ENCODE measurements around the gene NR2F6. TPM values are rescaled to one million over a fixed set of nuclear protein-coding genes. Genes with fewer than 3 reads are reported as not detected.

The NR2F6 gene
- polyA plus RNA-seq, 4 donors: 41.6 to 93.0 (median 74.9) TPM

GRCh38 chr19:17259934-17260333, 14.2 kb upstream of the NR2F6 start:
- Histone ChIP-seq H3K4me1 (ENCODE audit: control insufficient read depth in 3 of 3, insufficient read depth in 2 of 3, low read depth in 1 of 3, low read length in 2 of 3) (no peaks in the 10 kb centered on the region), H3K27ac (ENCODE audit: low read depth in 1 of 3, low read length in 2 of 3) (no peak overlapping the region), H3K36me3 (ENCODE audit: control insufficient read depth in 3 of 3, insufficient read depth in 2 of 3, low read depth in 1 of 3, low read length in 3 of 3) (no peaks in the 10 kb centered on the region), H3K27me3 (ENCODE audit: control insufficient read depth in 3 of 3, insufficient read depth in 3 of 3, low read length in 3 of 3) (no peaks in the 10 kb centered on the region), H3K4me3 (ENCODE audit: low read depth in 1 of 3, low read length in 3 of 3) (no peak overlapping the region), H3K9me3 (ENCODE audit: control insufficient read depth in 2 of 2, insufficient read depth in 1 of 2, low read depth in 1 of 2, low read length in 1 of 2) (peaks cover 0 to 15% of the 10 kb centered on the region in 2 donors)
- DNase-seq (no peak), FAIRE-seq (no peak)
- 63 to 100% (median 77%) methylated on average over 1 of the region's 1 CpG for WGBS, 3 donors

GRCh38 chr19:17259118-17259780, 13.5 kb upstream of the NR2F6 start:
- Histone ChIP-seq H3K4me3 (ENCODE audit: low read depth in 1 of 3, low read length in 3 of 3) (no peak overlapping the region), H3K4me1 (ENCODE audit: control insufficient read depth in 3 of 3, insufficient read depth in 2 of 3, low read depth in 1 of 3, low read length in 2 of 3) (no peaks in the 10 kb centered on the region), H3K36me3 (ENCODE audit: control insufficient read depth in 3 of 3, insufficient read depth in 2 of 3, low read depth in 1 of 3, low read length in 3 of 3) (no peaks in the 10 kb centered on the region), H3K27me3 (ENCODE audit: control insufficient read depth in 3 of 3, insufficient read depth in 3 of 3, low read length in 3 of 3) (no peaks in the 10 kb centered on the region), H3K27ac (ENCODE audit: low read depth in 1 of 3, low read length in 2 of 3) (no peak overlapping the region), H3K9me3 (ENCODE audit: control insufficient read depth in 2 of 2, insufficient read depth in 1 of 2, low read depth in 1 of 2, low read length in 1 of 2) (peaks cover 0 to 15% of the 10 kb centered on the region in 2 donors)
- 88 to 90% (median 90%) methylated on average over 9 of the region's 9 CpGs for WGBS, 3 donors
- no peak for FAIRE-seq
- DNase-seq: no peak

DNA sequence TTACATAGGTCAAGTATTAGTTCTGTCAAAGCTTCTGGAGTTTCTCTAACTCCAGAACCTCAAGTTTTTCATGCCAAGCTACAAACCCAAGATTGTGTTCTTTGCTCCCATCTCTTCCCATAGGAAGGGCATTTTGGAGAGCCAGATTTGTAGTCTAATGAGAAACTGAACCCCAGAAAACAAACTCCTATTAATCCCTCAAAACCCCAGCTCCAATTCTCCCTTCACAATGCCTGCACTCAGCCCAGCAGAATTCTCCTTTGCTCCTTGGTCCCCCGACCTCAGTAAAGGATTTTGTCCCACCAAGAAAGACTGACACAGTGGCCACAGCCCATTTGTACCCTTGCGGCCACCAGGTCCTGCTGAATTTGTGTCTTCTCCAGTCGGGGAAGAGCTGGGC, 10.4 kb upstream of the NR2F6 start:
- Histone ChIP-seq H3K4me1 (ENCODE audit: control insufficient read depth in 3 of 3, insufficient read depth in 2 of 3, low read depth in 1 of 3, low read length in 2 of 3) (no peaks in the 10 kb centered on the region), H3K36me3 (ENCODE audit: control insufficient read depth in 3 of 3, insufficient read depth in 2 of 3, low read depth in 1 of 3, low read length in 3 of 3) (no peaks in the 10 kb centered on the region), H3K27me3 (ENCODE audit: control insufficient read depth in 3 of 3, insufficient read depth in 3 of 3, low read length in 3 of 3) (no peaks in the 10 kb centered on the region), H3K9me3 (ENCODE audit: control insufficient read depth in 2 of 2, insufficient read depth in 1 of 2, low read depth in 1 of 2, low read length in 1 of 2) (peaks cover 0 to 15% of the 10 kb centered on the region in 2 donors), H3K4me3 (ENCODE audit: low read depth in 1 of 3, low read length in 3 of 3) (no peak overlapping the region), H3K27ac (ENCODE audit: low read depth in 1 of 3, low read length in 2 of 3) (no peak overlapping the region)
- no peak for DNase-seq
- FAIRE-seq: no peak
- WGBS, 3 donors: 64 to 87% (median 78%) methylated on average over 3 of the region's 3 CpGs

GRCh38 chr19:17255150-17255621, 9.5 kb upstream of the NR2F6 start:
- 19 to 62% (median 49%) methylated on average over 18 of the region's 18 CpGs for WGBS, 3 donors
- FAIRE-seq: no peak

DNA sequence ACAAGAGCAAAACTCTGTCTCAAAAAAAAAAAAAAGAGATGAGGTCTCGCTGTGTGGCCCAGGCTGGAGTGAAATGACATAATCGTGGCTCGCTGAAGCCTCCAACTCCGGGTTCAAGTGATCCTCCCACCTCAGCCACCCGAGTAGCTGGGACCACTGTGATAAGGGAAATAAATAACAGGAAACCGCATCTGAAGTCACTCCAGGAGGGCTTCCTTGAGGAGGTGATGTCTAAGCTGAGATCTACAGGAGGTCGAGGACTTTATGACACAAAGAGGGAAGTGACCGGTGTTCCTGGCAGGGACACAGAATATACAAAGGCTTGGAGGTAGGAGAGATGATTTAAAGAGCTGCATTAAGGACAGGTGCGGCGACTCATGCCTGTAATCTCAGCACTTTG, 8.9 kb upstream of the NR2F6 start:
- FAIRE-seq (no peak), DNase-seq (no peak)
- Histone ChIP-seq H3K36me3 (ENCODE audit: control insufficient read depth in 3 of 3, insufficient read depth in 2 of 3, low read depth in 1 of 3, low read length in 3 of 3) (no peaks in the 10 kb centered on the region), H3K27ac (ENCODE audit: low read depth in 1 of 3, low read length in 2 of 3) (no peak overlapping the region), H3K4me1 (ENCODE audit: control insufficient read depth in 3 of 3, insufficient read depth in 2 of 3, low read depth in 1 of 3, low read length in 2 of 3) (peaks cover 0 to 1% (median 0%) of the 10 kb centered on the region in 3 donors), H3K4me3 (ENCODE audit: low read depth in 1 of 3, low read length in 3 of 3) (no peak overlapping the region), H3K9me3 (ENCODE audit: control insufficient read depth in 2 of 2, insufficient read depth in 1 of 2, low read depth in 1 of 2, low read length in 1 of 2) (peaks cover 0 to 10% of the 10 kb centered on the region in 2 donors), H3K27me3 (ENCODE audit: control insufficient read depth in 3 of 3, insufficient read depth in 3 of 3, low read length in 3 of 3) (no peaks in the 10 kb centered on the region)
- WGBS, 3 donors: 59 to 81% (median 62%) methylated on average over 10 of the region's 10 CpGs

More at GRCh38 chr19:17255150-17255621, 9.5 kb upstream of the NR2F6 start:
- Histone ChIP-seq H3K27ac (ENCODE audit: low read depth in 1 of 3, low read length in 2 of 3) (no peak overlapping the region), H3K27me3 (ENCODE audit: control insufficient read depth in 3 of 3, insufficient read depth in 3 of 3, low read length in 3 of 3) (no peaks in the 10 kb centered on the region), H3K4me1 (ENCODE audit: control insufficient read depth in 3 of 3, insufficient read depth in 2 of 3, low read depth in 1 of 3, low read length in 2 of 3) (no peaks in the 10 kb centered on the region), H3K4me3 (ENCODE audit: low read depth in 1 of 3, low read length in 3 of 3) (no peak overlapping the region), H3K9me3 (ENCODE audit: control insufficient read depth in 2 of 2, insufficient read depth in 1 of 2, low read depth in 1 of 2, low read length in 1 of 2) (peaks cover 0 to 15% of the 10 kb centered on the region in 2 donors), H3K36me3 (ENCODE audit: control insufficient read depth in 3 of 3, insufficient read depth in 2 of 3, low read depth in 1 of 3, low read length in 3 of 3) (no peaks in the 10 kb centered on the region)
- DNase-seq: peak in 1 of 2 donors; percentile 39

GRCh38 chr19:17249887-17250548, 4.3 kb upstream of the NR2F6 start:
- Histone ChIP-seq H3K36me3 (ENCODE audit: control insufficient read depth in 3 of 3, insufficient read depth in 2 of 3, low read depth in 1 of 3, low read length in 3 of 3) (no peaks in the 10 kb centered on the region), H3K9me3 (ENCODE audit: control insufficient read depth in 2 of 2, insufficient read depth in 1 of 2, low read depth in 1 of 2, low read length in 1 of 2) (no peaks in the 10 kb centered on the region), H3K27ac (ENCODE audit: low read depth in 1 of 3, low read length in 2 of 3) (no peak overlapping the region), H3K4me1 (ENCODE audit: control insufficient read depth in 3 of 3, insufficient read depth in 2 of 3, low read depth in 1 of 3, low read length in 2 of 3) (peaks cover 0 to 31% (median 3%) of the 10 kb centered on the region in 3 donors), H3K27me3 (ENCODE audit: control insufficient read depth in 3 of 3, insufficient read depth in 3 of 3, low read length in 3 of 3) (no peaks in the 10 kb centered on the region), H3K4me3 (ENCODE audit: low read depth in 1 of 3, low read length in 3 of 3) (no peak overlapping the region)
- DNase-seq (peak in 1 of 2 donors; percentile 83), FAIRE-seq (no peak)
- WGBS, 3 donors: 71 to 80% (median 79%) methylated on average over 14 to 15 of the region's 15 CpGs

DNA sequence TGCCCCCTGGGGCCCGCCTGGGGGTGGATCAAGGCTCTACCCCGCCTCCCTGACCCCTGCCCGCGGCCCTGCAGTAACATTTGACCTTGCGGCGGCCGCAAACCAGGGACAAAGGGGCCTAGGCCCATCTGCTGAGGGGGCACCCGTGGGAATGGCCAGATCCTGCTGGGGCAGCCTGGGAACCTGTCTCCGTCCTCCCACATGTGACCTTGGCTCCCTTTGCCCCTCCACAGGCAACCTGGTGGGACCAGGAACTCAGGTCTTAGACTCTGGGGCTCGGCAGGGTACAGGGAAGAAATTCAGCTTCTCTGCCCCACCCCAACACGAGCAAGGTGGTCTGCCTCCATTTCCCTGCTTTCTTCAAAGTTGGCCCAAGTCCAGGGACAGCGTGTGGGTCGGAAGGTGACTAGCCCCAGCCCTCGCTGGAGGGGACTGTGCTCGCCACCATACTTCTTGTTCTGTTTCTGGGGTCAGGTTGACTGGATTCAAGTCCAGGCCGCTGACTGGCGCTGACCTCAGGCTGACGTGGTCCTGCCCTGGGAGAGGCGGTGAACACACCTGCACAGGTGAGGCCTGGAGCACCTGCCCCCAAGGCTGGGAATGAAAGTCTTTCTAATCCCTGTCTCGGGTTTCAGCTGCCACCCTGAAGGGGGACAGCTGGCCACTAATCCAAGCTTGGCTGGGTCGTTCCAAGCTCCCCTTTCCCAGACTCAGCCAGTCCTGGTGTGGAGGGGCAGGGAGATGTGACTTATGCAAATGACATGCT, 2.5 kb upstream of the NR2F6 start:
- Histone ChIP-seq H3K4me3 (ENCODE audit: low read depth in 1 of 3, low read length in 3 of 3) (no peak overlapping the region), H3K4me1 (ENCODE audit: control insufficient read depth in 3 of 3, insufficient read depth in 2 of 3, low read depth in 1 of 3, low read length in 2 of 3) (peaks cover 0 to 34% (median 3%) of the 10 kb centered on the region in 3 donors), H3K9me3 (ENCODE audit: control insufficient read depth in 2 of 2, insufficient read depth in 1 of 2, low read depth in 1 of 2, low read length in 1 of 2) (no peaks in the 10 kb centered on the region), H3K27me3 (ENCODE audit: control insufficient read depth in 3 of 3, insufficient read depth in 3 of 3, low read length in 3 of 3) (no peaks in the 10 kb centered on the region), H3K27ac (ENCODE audit: low read depth in 1 of 3, low read length in 2 of 3) (peak overlapping the region; percentile 77 to 93 (median 86)), H3K36me3 (ENCODE audit: control insufficient read depth in 3 of 3, insufficient read depth in 2 of 3, low read depth in 1 of 3, low read length in 3 of 3) (peaks cover 0 to 2% (median 0%) of the 10 kb centered on the region in 3 donors)
- WGBS, 3 donors: 29 to 52% (median 44%) methylated on average over 20 to 21 of the region's 21 CpGs
- DNase-seq (peak; percentile 73 to 75), FAIRE-seq (no peak)

- WGBS, 3 donors: 13 to 17% (median 13%) methylated on average over 18 to 21 of the region's 21 CpGs
- peaks cover 0 to 5% (median 0%) of the 10 kb centered on the region in 3 donors for H3K36me3 ChIP-seq (ENCODE audit: control insufficient read depth in 3 of 3, insufficient read depth in 2 of 3, low read depth in 1 of 3, low read length in 3 of 3)
- H3K27me3 ChIP-seq (ENCODE audit: control insufficient read depth in 3 of 3, insufficient read depth in 3 of 3, low read length in 3 of 3): no peaks in the 10 kb centered on the region
- DNase-seq: peak in 1 of 2 donors; percentile 72
- H3K4me1 ChIP-seq (ENCODE audit: control insufficient read depth in 3 of 3, insufficient read depth in 2 of 3, low read depth in 1 of 3, low read length in 2 of 3): peaks cover 0 to 42% (median 3%) of the 10 kb centered on the region in 3 donors
- FAIRE-seq: no peak
- H3K9me3 ChIP-seq (ENCODE audit: control insufficient read depth in 2 of 2, insufficient read depth in 1 of 2, low read depth in 1 of 2, low read length in 1 of 2): no peaks in the 10 kb centered on the region
- peak overlapping the region; percentile 86 to 93 (median 93) for H3K27ac ChIP-seq (ENCODE audit: low read depth in 1 of 3, low read length in 2 of 3)
- peak overlapping the region in 2 of 3 donors; percentile 59 to 93 for H3K4me3 ChIP-seq (ENCODE audit: low read depth in 1 of 3, low read length in 3 of 3)
These were observed 1.1 kb upstream of the NR2F6 start for GRCh38 chr19:17246681-17247425.
